Astrocyte (in vitro differentiated cells and primary cell): ENCODE results near the gene CST3.

ENCODE experiments used
- EZH2 ChIP-seq: IDR thresholded peaks from 2 replicates; pipeline ENCODE4 v1.6.1; 2012; ENCODE audit warnings: mild to moderate bottlenecking, low read length, inconsistent platforms; ENCODE audit not compliant: insufficient read depth
- TF ChIP-seq, protein P1 (sequence below): IDR thresholded peaks from 2 replicates; pipeline ENCODE4 v1.5.1; 2011; ENCODE audit warnings: low read depth, mild to moderate bottlenecking, inconsistent platforms, low read length, moderate library complexity; ENCODE audit not compliant: insufficient read depth

DNA sequence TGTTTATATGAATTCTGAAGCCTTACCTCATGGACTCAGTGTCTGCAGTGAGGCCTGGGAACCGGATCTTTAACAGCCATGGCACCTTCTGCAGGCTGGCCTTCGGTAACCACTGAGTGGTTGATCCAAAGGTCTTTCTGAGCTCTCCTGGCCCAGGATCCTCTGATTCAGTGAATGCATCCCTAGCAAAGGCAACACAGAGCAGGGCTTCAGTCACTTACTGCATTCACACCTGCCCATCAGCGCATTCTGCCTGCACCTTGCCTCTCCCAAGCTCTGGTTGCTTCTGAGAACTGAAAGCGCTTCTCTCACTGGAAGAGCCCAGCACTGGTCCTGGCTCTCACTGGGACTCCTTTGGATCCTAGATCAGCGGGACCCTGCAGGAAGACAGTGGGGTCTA lies 23.6 kb downstream of the CST3 start:
- no peak for TF ChIP-seq EZH2
- TF ChIP-seq, protein P1, sequence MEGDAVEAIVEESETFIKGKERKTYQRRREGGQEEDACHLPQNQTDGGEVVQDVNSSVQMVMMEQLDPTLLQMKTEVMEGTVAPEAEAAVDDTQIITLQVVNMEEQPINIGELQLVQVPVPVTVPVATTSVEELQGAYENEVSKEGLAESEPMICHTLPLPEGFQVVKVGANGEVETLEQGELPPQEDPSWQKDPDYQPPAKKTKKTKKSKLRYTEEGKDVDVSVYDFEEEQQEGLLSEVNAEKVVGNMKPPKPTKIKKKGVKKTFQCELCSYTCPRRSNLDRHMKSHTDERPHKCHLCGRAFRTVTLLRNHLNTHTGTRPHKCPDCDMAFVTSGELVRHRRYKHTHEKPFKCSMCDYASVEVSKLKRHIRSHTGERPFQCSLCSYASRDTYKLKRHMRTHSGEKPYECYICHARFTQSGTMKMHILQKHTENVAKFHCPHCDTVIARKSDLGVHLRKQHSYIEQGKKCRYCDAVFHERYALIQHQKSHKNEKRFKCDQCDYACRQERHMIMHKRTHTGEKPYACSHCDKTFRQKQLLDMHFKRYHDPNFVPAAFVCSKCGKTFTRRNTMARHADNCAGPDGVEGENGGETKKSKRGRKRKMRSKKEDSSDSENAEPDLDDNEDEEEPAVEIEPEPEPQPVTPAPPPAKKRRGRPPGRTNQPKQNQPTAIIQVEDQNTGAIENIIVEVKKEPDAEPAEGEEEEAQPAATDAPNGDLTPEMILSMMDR = no peak
